BLaER1 (cell line): ENCODE results near the gene POP4.

Source experiments
- H3K27ac ChIP-seq: shearing (Covaris generic); formaldehyde crosslinking; 2 replicates; pipeline ENCODE4 v1.8.1; 2022
- H3K27me3 ChIP-seq: shearing (Covaris generic); formaldehyde crosslinking; 2 replicates; pipeline ENCODE4 v1.8.1; 2022
- H3K36me3 ChIP-seq: shearing (Covaris generic); formaldehyde crosslinking; 2 replicates; pipeline ENCODE4 v1.8.1; 2022
- H3K4me1 ChIP-seq: shearing (Covaris generic); formaldehyde crosslinking; 2 replicates; pipeline ENCODE4 v1.8.1; 2022
- H3K4me2 ChIP-seq: shearing (Covaris generic); formaldehyde crosslinking; 2 replicates; pipeline ENCODE4 v1.8.1; 2022
- H3K4me3 ChIP-seq: shearing (Covaris generic); formaldehyde crosslinking; 2 replicates; pipeline ENCODE4 v1.8.1; 2022
- H3K9ac ChIP-seq: shearing (Covaris generic); formaldehyde crosslinking; 2 replicates; pipeline ENCODE4 v1.8.1; 2022
- H3K9me3 ChIP-seq: shearing (Covaris generic); formaldehyde crosslinking; 2 replicates; pipeline ENCODE4 v1.8.1; 2022
- H4K20me1 ChIP-seq: shearing (Covaris generic); formaldehyde crosslinking; 2 replicates; pipeline ENCODE4 v1.8.1; 2022
- Cebpa-rat ChIP-seq: shearing (Covaris generic); IDR thresholded peaks from 2 replicates; pipeline ENCODE4 v1.8.1; 2022

The POP4 gene

DNA sequence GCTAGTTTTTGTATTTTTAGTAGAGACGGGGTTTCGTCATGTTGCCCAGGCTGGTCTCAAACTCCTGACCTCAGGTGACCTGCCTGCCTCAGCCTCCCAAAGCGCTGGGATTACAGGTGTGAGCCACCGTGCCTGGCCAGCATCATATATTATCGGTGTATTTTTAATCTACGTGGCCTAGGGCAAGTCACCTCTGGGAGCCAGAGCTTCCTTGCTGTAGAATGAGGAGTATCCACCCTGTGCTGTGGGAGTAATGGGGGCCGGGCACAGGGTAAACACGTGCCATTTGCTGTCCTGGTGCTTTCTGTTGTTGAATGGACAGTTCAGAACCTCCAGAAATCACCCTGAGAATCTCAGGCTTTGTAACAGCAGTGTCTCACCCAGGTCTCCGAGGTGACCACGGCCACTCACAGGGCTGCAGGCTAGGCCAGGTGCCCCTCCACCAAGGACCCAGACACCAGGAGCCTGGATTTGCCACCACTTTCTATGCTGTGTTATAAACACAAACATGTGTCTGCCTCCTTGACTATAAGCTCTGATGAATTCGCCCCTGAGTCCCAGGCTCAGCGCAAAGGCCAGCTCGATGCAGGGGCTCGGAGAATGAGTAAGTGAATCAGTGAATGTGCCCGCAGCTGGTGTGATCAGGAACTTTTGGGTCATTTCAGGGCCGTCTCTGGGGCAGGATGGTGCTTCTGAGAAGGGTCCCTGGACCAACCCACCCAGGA is 22.7 kb downstream of the POP4 start:
- no peak for TF ChIP-seq Cebpa-rat
- H3K4me1 ChIP-seq: peaks cover 46% of the 10 kb centered on the region
- no peaks in the 10 kb centered on the region for H3K36me3 ChIP-seq
- H4K20me1 ChIP-seq: no peaks in the 10 kb centered on the region
- H3K9ac ChIP-seq: no peak overlapping the region
- no peak overlapping the region for H3K4me2 ChIP-seq
- H3K27me3 ChIP-seq: no peaks in the 10 kb centered on the region
- H3K27ac ChIP-seq: no peak overlapping the region
- no peaks in the 10 kb centered on the region for H3K9me3 ChIP-seq
- no peak overlapping the region for H3K4me3 ChIP-seq

DNA sequence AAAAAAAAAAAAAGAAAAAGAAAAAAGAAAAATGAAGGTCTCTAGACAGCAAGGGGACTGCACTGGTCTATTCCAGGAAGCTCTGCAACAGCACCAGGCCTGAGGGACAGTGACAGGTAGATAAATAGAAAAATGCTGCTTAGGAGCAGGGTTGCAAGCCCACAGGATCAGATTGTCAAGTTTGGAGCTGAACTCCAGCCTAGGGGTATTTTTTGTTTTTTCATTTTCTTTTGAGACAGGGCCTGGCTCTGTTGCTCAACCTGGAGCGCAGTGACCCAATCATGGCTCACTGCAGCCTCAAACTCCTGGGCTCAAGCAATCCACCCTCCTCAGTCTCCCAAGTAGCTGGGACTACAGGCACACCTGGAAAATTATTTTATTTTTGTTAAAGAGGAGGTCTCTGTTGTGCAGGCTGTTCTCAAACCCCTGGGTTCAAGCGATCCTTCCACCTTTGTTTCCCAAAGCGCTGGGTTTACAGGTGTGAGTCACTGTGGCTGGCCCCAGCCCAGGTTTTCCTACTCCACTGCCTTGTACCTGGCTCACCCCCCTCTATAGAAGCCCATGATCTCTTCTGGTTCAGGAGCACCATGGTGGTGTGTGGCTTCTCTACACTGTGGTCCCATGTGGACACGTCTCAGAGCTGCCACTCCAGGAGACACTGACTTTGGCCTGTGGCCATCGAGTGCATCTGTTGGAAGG is 23.9 kb downstream of the POP4 start:
- no peak overlapping the region for H3K9ac ChIP-seq
- peaks cover 47% of the 10 kb centered on the region for H3K4me1 ChIP-seq
- H3K27me3 ChIP-seq: no peaks in the 10 kb centered on the region
- no peaks in the 10 kb centered on the region for H3K9me3 ChIP-seq
- H3K4me2 ChIP-seq: no peak overlapping the region
- H3K27ac ChIP-seq: no peak overlapping the region
- no peaks in the 10 kb centered on the region for H3K36me3 ChIP-seq
- H4K20me1 ChIP-seq: no peaks in the 10 kb centered on the region
- TF ChIP-seq Cebpa-rat: no peak
- H3K4me3 ChIP-seq: no peak overlapping the region

DNA sequence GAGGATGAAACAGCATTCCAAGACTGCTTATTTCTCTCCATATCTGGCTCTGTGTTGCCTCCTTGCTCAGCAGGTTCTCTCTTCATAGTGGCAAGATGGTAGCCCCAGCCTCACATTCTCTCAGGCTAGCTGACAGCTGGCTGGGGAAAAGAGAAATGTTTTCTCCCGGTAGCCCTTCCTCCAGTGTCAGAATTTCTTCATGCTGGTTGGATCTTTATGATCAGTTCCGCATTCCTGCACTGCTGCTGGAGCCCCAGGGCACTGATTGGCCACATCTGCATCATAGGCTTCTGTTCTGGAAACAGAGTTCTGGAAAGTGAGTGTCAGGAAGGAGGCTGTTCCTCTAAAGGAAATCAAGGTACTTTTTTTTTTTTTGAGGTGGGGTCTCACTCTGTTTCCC is 24.6 kb downstream of the POP4 start:
- no peak overlapping the region for H3K27ac ChIP-seq
- no peak overlapping the region for H3K9ac ChIP-seq
- H3K27me3 ChIP-seq: no peaks in the 10 kb centered on the region
- H4K20me1 ChIP-seq: no peaks in the 10 kb centered on the region
- no peak overlapping the region for H3K4me3 ChIP-seq
- H3K9me3 ChIP-seq: no peaks in the 10 kb centered on the region
- H3K4me2 ChIP-seq: no peak overlapping the region
- H3K4me1 ChIP-seq: peaks cover 53% of the 10 kb centered on the region
- H3K36me3 ChIP-seq: no peaks in the 10 kb centered on the region
- TF ChIP-seq Cebpa-rat: no peak

DNA sequence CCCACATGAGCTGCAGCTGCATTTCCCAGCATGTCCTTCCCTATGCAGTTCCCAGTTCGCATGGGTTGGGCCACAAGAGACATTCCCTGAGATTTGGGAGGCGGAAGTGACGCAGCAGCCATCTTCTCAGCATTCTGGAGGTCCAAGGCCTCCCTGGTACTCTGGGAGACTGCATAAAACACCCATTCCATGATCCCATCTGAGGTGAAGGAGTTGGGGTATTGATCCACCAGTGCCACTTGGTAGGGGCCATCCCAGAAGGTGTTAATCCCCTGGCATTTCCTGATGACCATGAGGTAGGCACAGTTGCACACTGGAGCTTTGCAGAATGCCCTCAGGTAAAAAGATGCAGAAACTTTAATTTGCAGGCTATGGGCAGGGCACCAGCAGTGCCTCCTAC is 25.4 kb downstream of the POP4 start:
- no peaks in the 10 kb centered on the region for H3K36me3 ChIP-seq
- peak overlapping the region; percentile 75; the same call in 1 of the 2 replicates for H3K4me2 ChIP-seq
- H3K27me3 ChIP-seq: no peaks in the 10 kb centered on the region
- no peaks in the 10 kb centered on the region for H3K9me3 ChIP-seq
- no peak overlapping the region for H3K4me3 ChIP-seq
- H3K4me1 ChIP-seq: peaks cover 61% of the 10 kb centered on the region
- H4K20me1 ChIP-seq: no peaks in the 10 kb centered on the region
- H3K27ac ChIP-seq: no peak overlapping the region
- H3K9ac ChIP-seq: no peak overlapping the region
- TF ChIP-seq Cebpa-rat: no peak

DNA sequence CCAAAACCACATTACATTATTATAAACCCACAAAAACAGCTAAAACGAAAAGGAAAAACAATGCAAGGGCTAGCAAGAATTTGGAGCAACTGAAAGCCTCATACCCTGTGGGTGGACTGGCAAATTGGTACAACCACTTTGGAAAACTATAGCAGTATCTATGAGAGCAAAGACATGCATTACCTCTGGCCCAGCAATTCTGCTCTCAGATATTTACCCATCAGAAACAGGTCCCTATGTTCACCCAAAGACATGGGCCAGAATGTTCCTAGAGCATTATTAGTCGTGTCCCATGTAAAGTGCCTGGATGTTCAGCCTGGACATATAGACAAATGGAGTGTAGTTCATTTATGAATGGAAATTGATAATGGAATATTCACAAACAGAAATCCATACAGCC is 27.9 kb downstream of the POP4 start:
- Histone ChIP-seq H3K4me2 (peak overlapping the region; percentile 48), H3K27ac (no peak overlapping the region)

DNA sequence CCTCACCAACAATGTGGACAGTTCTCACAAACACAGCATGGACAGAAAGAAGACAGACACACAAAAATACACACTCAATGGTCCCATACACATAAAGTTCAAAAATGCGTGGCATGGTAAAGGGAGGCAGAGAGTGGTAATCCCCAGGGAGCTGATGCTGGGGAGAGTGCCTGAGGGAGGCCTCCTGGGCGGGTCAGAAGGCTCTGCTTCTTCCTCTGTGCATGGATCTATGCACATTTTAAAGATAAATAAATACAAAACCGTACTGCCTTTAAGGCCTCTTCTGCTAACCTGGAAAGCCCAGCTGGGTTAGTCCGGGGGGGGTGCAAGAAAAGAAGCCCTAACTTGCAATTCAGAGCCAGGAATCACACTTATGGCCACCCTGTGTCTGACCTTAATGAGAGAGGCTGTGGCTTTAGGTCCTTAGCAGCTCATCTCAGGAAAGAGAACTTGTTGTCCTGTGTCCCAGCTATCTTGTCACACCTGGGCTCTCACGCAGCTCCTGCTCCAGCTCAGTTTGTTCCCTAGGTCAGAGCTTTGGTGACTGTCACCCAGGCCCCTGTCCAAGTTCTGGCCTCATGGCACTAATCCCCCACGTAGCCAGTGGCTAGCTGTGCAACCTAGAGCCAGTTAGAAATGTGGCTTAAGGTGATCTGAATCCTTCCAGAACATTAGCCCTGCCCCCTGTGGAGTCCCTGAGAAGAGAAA is 28.5 kb downstream of the POP4 start:
- no peak for TF ChIP-seq Cebpa-rat
- H3K4me1 ChIP-seq: peaks cover 61% of the 10 kb centered on the region
- H3K27ac ChIP-seq: no peak overlapping the region
- H3K4me2 ChIP-seq: peak overlapping the region; percentile 48
- H4K20me1 ChIP-seq: no peaks in the 10 kb centered on the region
- no peak overlapping the region for H3K9ac ChIP-seq
- no peaks in the 10 kb centered on the region for H3K27me3 ChIP-seq
- no peaks in the 10 kb centered on the region for H3K9me3 ChIP-seq
- H3K36me3 ChIP-seq: no peaks in the 10 kb centered on the region
- H3K4me3 ChIP-seq: no peak overlapping the region

More for the DNA sequence above, 27.9 kb downstream of the POP4 start:
- peaks cover 61% of the 10 kb centered on the region for H3K4me1 ChIP-seq
- H3K36me3 ChIP-seq: no peaks in the 10 kb centered on the region
- H3K27me3 ChIP-seq: no peaks in the 10 kb centered on the region
- H3K9ac ChIP-seq: no peak overlapping the region
- H3K4me3 ChIP-seq: no peak overlapping the region
- no peaks in the 10 kb centered on the region for H4K20me1 ChIP-seq
- no peaks in the 10 kb centered on the region for H3K9me3 ChIP-seq
- no peak for TF ChIP-seq Cebpa-rat

DNA sequence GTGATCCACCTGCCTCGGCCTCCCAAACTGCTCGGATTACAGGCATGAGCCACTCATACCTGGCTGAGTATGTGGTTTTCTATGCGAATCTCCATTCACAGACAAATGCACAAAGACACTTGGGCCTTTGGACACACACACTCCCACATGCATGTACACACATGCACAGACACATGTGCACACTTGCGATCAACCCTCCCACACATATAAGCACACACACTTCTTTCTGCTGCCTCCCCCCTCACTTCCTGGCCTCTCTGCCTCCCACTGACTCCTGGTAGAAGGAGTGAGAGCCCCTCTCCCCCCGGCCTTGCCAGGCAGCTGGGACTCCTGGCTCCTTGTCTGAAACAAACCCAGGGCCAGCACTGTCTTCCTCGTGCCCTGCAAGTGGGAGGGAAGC is 29.9 kb downstream of the POP4 start:
- H3K27ac ChIP-seq: no peak overlapping the region
- no peak for TF ChIP-seq Cebpa-rat
- peak overlapping the region; percentile 54; the same call in 1 of the 2 replicates for H3K4me2 ChIP-seq

DNA sequence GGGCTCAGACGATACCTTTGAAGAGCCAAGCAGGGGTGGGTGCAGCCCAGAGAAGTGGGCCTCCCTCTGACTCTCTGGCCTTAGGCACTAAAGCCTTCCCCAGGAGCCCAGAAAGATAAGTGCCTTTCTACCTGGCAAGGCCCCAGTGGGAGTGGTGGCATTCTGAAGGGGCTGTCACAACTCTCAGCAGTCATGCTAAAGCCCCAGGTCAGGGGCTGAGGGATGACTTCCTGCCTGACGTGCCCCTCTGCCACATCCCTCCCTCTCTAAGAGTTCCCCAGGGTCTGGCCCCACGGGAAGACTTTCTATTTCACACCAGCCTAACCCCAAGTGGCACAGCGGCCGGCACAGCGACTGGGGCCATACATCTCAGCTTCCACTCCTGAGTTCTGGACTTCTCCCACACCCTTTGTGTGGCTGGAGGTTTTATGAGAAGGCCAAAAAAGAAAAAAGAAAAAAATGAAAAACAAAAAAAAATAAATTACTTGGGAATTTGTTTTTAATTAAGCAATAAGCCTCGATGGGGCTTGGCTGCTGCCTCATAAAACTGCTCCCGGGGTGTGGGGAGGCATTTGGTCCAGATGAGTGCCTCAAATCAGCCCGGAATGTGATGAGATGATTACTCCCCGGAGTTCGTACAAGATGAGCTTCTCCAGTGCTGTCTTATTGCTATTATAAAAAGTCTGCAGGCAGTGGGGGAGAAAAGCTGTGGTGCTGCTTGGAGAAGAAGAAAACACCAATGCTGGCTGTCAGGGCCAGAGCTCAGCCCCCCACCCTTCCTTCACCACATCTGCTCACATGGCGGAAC is 30.7 kb downstream of the POP4 start:
- no peak for TF ChIP-seq Cebpa-rat
- Histone ChIP-seq H4K20me1 (no peaks in the 10 kb centered on the region), H3K9me3 (no peaks in the 10 kb centered on the region), H3K27ac (no peak overlapping the region), H3K4me3 (no peak overlapping the region), H3K4me1 (peaks cover 50% of the 10 kb centered on the region), H3K27me3 (no peaks in the 10 kb centered on the region), H3K9ac (no peak overlapping the region), H3K36me3 (no peaks in the 10 kb centered on the region), H3K4me2 (peak overlapping the region; percentile 54)

More for the DNA sequence above, 29.9 kb downstream of the POP4 start:
- Histone ChIP-seq H3K4me1 (peaks cover 58% of the 10 kb centered on the region), H3K36me3 (no peaks in the 10 kb centered on the region), H3K27me3 (no peaks in the 10 kb centered on the region), H4K20me1 (no peaks in the 10 kb centered on the region), H3K4me3 (no peak overlapping the region), H3K9me3 (no peaks in the 10 kb centered on the region), H3K9ac (no peak overlapping the region)

DNA sequence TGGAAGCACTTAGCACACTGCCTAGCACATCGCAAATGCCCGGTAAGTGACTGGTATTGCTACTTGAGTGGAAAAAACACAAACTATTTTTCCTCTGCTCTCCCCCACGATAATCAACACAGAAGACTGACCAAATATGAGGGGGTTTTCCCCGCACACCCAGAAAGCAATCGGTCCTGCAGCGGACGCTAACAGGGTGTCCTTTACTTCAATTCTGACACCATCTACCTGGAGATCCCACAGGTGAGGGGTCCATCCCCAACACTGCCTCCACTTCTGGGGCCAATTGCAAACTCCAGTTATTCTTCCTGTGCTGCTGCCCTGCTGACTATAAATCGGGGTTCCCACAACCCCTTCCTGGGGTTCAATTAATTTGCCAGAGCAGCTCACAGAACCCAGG is 33.0 kb downstream of the POP4 start:
- Histone ChIP-seq H4K20me1 (no peaks in the 10 kb centered on the region), H3K27me3 (no peaks in the 10 kb centered on the region), H3K4me1 (peaks cover 33% of the 10 kb centered on the region), H3K27ac (no peak overlapping the region), H3K9me3 (no peaks in the 10 kb centered on the region), H3K4me3 (no peak overlapping the region), H3K4me2 (no peak overlapping the region), H3K9ac (no peak overlapping the region), H3K36me3 (no peaks in the 10 kb centered on the region)
- TF ChIP-seq Cebpa-rat: no peak
